Activated CD4-positive, alpha-beta T cell treated with anti-CD3 and anti-CD28 coated beads for 1 hour (primary cell): ENCODE measurements around the gene AKAP6.

ENCODE experiments used
- DNase-seq: peaks from one replicate; pipeline ENCODE4 v3.0.0-alpha.2; 2020

Gene AKAP6

DNA sequence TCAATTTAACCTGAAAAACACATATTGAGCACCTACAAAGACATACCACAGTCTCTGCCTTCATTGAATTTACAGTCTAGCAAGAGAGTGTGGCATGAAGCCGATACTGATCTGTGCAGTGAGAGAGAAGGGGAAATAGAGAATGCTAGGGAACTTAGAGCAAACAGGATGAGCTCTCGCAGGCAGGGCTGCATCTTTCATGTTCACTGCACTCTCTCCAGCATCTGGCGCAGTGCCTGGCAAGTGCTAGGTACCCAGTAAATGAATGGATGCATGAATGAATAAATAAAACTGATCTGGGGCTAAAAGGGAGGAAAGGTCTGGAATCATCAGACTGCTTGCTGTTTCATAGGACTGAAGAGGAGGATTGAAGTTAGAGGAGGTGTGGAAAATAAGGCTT, 353.1 kb downstream of the AKAP6 start:
- no peak for DNase-seq

DNA sequence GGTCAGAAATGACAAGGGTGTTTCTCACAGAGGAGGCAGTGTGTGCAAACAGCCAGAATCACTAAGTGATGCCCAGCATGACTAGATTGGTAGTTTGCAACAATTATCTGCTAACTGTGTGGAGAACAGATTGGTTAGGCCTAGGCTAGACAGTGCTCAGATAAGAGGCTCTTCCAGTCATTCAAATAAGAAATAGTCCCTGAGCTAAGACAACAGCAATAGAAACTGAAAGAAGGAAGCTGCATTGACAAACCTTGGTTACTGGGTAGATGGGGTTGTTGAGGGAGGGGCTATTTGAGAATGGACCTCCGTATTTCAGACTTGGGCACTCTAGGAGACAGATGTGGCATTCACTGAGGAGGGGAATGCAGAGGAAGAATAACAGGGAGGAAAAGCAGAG, 354.6 kb downstream of the AKAP6 start:
- no peak for DNase-seq

DNA sequence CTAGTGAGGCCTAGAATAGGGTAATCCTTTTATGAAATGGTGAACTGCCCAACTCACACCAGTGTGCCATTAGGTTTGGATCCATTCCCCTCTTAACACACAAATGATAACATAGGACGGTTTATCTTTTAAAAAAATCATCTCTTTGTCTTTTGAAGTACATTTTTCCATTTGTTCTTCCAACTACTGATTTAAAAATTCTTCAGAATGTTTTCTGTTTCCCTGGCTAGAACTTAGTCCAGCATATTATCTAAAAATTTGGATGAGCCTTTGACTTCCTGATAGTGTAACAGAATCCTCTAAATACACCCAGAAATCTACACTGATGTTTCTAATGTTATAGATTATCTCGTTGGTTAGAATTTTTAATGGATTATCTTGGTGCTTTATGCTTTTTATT, 359.8 kb downstream of the AKAP6 start:
- no peak for DNase-seq

DNA sequence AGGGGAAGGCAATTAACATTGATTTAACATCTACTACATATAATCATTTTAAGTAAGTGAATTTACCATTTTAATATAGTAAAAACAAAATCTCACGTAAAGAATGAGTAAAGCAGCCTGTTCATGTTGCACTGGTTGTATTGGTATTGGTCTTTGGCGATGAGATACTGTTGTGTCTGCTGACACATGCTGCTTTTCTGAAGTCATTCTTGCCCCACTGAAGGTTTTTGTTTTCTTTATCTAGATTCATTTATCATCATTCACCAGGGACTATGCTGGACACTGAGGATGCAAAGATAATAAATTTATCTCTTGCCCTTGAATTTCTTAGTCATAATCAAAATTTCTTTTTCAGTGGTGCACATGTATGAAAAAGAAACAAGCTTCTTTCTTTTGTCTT, 363.3 kb downstream of the AKAP6 start:
- no peak for DNase-seq

DNA sequence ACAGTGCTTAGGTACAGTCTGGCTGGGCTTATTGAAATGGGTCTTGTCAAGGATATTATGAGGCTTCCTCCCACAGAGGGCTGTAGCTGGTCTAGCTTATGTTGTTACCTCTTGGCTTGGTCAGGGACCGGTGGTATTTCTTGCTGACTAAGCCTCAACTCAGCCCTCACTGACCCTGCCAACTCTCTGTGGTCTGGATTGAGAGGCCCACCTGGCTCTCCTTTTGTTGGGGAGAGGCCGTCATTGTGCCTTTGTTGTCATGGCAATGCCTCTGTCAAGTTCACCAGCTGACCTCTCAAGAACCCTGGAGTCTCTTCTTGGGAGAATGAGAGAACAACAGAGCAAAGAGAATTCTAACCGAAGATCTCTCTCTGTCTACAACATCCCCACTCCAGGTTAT, 364.0 kb downstream of the AKAP6 start:
- DNase-seq = no peak

DNA sequence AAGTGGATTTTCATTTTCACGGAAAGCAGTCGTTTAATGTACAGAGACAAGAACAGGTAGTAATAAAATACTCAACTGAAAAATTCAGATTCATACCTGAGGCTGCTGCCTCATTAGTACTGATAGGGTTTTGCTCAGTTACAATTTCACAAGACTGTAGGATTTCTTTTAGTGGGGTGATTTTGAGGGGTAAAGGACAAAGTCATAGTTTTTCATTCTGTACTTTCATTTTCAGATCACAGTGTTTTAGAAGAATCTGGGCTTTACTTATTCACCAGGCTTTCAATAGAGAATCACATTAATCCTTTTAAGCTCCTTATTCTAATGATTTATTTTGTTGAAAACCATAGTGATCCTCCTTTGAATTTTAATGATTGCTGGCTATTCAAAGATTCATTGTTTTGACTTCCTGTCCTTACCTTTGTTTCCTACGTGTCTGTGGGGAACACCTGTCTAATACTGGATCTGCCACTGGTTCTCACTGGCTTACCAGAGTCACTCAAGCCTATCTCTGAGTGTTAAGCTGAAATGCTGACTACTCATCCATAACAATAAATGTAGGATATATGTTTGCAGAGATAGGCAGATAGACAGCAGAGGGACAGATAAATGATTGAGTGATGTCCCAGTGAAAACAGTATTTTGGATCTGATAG, 365.8 kb downstream of the AKAP6 start:
- DNase-seq = no peak

DNA sequence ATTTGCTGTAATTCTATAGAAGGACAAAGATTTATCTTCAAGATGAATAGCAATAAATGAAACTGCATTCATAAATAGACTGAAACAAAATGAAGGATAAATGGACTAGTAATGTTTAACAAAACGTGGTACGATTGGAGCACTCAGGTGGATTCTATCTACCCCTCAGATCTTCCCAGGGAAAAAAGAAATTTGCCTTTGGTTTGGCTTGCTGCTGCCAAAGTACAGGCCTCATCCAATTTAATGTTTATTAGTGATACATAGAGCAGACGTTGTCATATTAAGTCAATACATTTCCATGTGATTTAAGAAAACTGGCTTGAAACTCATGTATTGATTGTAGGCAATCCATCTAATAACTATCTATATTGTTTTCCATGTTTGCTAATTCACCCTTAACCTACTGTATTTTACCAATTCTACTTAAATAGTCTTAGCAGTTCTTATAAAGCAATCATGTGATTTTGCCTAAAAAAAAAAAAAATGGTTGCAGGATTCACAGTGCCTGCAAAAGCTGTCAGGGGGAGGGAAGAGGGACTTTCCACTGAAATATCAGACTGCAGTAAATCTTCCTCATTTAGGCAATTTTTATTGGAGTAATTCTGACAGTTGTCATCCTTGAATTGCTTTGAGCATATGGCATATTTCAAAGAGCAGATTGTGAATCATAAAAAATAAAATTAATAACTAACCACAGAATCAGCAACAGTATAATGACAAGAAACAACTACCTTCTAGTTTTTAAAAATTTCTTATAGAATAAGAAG, 367.4 kb downstream of the AKAP6 start:
- no peak for DNase-seq

DNA sequence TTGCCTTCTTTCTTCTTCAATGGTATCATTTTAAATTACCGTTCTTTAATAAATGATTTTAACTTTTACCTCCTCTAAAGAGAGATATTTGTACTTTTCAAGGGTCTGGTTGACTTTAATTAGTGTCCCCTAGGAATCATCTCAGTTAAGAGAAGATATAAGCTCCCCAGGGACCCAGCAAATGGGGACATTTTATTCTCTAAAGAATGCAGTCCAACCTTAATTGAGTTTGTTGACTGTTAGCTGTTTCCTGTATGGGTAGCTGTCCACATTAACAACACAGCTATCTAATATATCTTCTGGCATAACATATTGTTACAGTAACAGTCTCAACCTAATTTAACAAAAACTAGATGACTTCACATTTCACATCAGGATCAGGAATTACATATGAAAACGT, 368.0 kb downstream of the AKAP6 start:
- DNase-seq = no peak

DNA sequence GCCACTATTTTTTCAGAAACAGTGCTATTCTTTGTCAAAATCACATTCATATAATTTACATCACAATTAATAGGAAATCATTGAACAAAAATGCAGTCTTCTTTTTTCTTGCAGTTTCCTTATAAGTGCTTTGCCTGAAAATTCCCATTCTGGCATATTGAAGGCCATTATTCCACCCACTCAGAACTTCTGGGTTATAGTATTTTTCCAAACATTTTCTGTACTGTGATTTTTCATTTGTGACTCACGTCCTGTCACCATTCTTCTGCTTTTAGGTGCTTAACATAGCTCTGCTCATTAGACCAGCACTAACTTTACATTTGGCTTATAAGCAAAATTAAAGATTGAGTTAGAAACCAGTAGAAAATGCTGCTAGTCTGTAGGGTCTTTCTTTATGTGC, 368.6 kb downstream of the AKAP6 start:
- DNase-seq = no peak

DNA sequence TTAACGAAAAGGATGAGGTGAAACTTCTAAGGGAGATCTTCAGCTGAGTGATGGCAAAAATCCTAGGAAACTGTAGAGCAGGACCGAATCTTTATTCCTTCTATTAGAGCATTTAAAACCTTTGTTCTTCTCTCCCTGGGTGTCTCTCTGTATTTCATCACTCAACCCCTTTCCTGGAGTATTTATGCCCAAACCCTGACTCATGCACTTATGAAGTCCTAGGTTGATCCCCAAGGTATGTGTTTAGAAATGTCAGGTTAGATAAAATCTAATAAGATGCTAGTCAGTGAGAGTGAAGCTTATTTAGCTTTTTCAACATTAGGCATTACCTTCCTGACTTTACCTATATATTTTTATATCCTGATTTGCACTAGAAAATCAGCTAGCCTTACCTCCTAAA, 369.7 kb downstream of the AKAP6 start:
- DNase-seq = no peak

DNA sequence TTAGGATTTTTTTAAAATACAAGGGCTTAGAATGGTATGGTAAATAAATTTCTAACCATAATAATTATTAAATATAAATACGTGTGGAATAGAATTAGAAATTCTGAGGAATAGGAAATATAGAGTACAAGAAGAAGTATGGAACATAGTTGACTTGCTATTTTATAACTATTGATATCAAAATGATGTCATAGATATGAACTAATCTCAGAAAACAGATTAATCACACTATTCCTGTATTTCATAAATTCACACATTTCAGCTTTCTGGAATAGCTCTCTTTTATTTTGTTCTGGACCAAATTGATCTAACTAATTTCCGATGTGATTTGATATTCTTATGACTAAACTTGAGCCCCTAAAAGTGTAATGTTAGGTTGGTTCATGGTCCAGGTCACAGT, 372.4 kb downstream of the AKAP6 start:
- no peak for DNase-seq

DNA sequence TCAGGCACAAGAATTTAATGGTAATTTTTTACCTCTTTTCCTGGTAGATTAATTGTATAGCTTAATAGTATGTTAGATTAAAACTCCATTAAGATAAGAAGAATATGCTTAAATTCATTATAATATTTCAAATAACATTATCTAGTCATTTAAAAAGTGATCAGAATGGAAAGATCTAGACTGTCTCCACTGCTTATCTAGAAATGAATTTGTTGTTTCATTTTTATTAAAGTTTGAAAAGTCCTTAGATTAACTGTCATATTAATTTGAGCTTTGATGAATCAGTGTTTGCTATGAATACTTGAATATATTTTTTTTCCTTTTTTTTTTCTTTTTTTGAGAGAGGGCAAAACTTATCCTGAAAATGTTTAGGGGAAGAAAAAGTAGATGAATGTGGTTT, 373.0 kb downstream of the AKAP6 start:
- no peak for DNase-seq

DNA sequence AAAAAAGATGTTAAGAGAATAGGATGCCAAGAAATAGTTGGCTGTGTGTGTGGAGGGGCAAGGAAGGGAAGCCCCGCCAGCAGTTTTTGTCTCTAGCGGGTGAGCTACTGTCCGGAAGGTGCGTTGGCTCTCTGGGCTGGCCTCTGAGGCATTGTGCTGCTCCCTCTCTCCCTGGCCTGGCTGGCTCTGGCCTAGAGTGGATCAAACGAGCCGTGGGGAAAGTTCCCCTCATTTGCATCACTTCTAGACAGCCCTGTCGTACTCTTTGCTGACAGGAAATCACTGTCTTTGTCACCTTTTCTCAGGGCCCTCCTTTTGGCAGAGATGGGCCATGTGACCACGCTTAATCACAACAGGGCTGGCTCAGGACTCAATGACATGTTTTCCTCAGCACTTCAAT, 373.5 kb downstream of the AKAP6 start:
- DNase-seq = peak; percentile 7

DNA sequence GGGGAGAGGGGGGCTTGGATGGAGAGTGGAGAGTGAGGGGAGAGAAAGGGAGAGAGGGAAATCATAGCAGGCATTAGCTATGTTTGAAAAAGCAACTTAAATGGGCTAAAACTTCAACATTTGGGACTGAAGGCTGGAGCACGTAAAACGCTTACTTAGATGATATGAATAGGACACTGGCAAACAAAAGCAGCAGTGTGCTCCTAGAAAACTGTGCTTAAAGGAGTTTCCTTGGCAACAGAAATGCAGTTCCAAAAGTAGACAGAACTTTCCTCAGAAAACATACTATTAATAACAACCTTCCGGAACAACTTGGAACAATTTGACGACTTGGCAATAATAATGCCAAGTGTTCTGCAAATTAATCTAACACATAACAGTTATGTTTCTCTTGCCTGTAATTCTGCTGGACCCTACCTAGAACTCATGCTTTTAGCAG, 374.1 kb downstream of the AKAP6 start:
- DNase-seq = no peak

DNA sequence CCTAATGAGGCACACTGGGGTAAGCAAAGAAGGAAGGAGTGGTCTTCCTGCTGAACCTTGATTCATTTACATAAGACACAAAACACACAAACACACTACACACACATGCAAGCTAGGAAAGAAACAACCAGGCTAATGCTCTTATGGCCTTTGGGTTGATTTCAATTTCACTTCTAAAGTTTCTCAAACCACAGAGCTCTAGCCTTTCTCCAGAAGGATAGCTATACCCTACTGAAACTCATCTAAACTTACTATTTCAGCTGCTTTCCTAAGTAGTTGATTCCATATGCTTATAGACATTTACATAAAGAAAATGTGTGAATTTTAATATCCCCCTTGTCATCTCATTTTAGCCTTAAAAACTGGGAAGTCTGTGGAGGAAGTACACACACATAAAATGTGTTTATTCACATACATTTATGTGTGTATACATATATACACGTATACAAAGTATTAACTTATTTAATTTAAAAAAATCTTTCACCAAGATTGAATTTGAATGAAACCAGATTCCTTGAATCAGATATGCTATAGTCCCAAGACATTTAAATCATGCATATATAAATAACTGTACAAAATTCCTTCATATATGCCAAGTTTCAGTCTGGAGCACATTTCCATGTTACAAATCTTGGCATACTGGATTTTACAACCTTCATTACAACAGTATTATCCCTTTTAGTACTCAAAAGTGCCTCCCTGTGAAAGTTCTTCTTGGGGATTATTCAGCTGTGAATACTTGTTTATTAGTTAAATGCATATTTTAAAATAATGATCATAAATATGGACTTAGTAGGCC, 377.8 kb downstream of the AKAP6 start:
- DNase-seq = no peak

DNA sequence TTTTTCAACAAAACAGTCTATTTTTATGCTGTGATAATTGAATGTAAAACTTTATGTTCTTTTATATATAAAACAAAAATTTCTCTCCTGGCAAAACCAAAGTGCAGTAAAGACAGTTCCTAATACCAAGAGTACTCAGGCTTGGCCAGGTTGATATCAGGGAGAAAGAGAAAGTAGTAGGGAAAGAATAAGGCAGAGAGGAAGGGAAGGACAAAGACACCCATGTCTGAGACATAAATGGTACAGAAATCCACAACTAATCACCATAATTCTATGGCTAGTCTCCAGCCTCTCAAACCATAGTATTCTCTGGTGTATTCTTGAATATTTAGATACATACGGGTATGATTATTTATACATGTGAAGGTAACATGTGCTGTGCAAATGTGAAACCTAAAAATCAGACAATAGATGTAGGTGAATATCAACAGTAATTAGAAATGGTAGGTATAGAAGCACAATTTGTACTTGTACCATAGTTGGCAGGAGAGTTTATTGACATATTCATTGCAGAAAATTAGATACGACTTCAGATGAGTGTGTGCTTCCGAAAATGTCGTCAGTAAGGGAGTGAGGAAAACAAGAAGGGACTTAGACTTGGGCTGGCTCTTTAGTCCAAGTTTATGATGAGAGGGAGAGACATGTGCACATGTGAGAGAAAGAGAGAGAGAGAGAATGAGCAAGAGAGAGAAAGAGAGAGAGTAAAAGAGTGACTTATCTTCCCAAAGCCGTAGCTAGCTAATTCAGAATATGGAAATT, 378.8 kb downstream of the AKAP6 start:
- DNase-seq = no peak

DNA sequence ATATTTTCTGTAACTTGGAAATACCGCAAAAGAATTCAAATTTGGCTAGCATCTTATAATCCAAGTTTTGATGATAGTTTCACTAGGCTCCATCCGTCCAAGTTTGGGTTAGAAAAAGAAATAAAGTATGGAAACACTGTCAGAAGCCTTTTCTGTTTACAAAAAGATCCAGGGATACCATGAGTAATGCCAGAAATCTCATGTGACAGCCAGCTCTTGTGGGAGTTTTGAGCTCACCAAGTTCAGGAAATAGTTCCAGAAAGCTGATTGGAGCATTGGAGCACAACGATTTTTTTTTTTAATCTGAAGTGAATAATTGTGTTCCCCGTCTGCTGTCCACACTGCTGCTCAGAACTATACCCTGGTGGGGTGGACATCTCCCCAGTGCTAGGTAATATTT, 379.9 kb downstream of the AKAP6 start:
- DNase-seq = no peak

DNA sequence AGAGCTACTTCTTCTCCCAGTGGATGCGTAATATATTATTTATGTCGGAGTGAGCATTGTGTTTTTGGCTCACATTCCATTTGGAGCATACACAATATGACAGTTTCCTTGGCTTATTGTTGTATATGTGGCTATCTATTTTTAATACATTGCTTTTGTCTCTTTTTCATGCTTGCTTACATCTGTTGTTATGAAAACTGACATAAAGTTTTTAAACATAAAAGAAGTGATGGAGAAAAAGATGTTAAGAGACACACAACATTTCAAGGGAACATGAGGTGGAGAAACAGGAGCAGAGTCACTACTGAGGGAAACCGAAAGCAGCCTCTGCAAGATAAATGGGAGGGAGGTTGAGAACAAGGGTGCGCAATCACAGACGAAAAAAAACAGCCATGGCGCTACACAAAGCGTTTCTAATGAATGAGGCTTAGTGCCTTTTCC, 381.2 kb downstream of the AKAP6 start:
- no peak for DNase-seq

DNA sequence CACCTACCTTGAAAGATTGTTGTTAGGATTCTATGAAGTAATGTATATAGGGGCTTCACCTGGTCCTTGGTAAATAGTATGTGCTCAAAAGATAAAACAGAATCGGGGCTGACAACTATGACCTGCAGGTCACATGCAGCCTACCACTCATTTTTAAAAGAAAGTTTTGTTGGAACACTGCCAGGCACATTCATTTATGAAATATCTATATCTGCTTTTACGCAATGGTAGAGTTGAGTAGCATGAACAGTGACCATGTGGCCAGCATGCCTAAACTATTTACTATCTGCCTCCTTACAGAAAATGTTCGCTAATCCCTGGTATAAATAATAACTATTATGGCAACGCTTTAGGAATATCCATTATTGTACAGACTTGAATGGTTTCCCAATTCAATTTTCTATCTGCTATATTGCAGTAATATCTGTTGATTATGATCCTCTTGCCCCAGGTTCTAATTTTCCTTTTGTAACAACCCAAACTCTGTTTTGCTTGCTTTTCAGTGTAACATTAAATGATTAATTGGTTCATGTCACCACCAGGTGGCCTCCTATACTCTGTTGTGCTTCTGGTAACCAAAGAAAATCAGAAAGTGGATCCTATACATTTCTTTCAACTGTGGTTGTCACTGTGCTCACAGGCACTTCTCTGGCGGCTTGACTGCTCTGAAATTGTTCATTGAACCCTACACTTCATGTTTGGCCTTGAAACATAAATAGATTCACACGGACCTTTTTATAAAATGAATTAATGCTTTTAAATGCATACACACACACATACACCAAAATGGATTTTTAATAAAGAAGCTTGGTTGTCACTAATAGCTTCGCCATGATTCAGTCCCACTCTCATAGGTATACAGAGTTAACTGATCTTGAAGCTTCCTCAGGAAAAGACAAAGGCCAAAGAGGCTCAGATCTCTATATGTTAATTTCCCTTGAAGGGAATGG, 381.9 kb downstream of the AKAP6 start:
- no peak for DNase-seq

DNA sequence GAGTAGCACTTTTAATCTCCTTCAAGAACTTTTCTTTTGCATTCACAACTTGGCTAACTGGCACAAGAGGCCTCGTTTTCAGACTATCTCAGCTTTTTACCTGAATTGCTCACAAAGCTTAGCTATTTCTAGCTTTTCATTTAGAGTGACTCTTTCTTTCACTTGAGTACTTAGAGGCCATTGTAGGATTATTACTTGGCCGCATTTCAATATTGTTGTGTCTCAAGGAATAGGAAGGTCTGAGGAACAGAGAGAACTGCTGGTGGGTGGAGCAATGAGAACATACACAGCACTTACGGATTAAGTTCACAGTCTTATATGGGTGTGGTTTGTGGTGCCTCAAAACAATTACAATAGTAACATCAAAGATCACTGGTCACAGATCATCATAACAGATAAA, 384.8 kb downstream of the AKAP6 start:
- no peak for DNase-seq

DNA sequence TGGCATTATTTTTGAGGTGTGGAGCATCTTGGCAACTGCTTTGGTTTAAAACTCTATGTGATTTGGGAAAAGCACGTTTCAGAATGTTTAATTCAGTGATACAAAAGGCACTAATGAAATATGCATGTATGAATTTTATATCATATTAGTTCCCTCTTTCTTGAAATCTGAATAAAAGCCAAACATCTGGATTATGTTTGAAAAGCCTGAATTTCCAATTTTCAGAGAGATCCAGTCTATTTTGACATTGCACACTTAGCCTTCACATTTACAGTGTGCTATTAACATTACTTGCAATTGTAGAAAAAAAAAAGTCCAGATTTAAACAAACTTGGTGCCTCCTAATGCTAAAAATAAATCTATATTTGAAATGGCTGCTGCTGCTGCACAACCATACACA, 390.5 kb downstream of the AKAP6 start:
- DNase-seq = no peak

DNA sequence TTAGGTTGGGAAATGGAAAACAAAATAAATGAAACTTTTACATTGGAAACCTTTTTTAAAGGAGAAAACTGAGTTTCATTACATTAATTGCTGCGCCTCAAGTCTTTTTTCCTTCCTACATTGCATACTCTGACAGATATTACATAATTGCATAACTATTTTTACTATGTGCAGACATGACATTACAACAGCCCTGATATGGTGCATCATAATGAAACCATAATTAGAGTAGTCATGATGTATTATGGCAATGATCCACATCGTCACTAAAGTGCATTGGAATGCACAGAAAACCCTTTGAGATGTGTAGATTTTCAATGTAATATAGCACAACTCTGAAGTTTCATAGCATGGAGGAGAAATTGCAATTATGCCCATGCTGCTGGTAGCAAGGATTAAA, 391.8 kb downstream of the AKAP6 start:
- DNase-seq = no peak
